Spleen (tissue), 7 donors: Measurements from ENCODE around the gene PRG3.

ENCODE experiments used
- CTCF ChIP-seq, 11 experiments: fragments of 200-600 bp in 7 of 11; fragments of 450-650 bp in 4 of 11; sonication (generic) in 4 of 11; IDR thresholded peaks in 8 of 11; conservative IDR thresholded peaks in 3 of 11; 1 replicate in 7 of 11; 2 replicates in 4 of 11; pipeline versions ENCODE4 v1.4.0 to v1.8.0; 2016 to 2021; ENCODE audit warnings: antibody characterized with exemption in 11 of 11, inconsistent platforms in 4 of 11, mild to moderate bottlenecking in 1 of 11
- POLR2AphosphoS5 ChIP-seq, 3 donors: sonication (generic); formaldehyde crosslinking; IDR thresholded peaks; one replicate each; pipeline ENCODE4 v1.5.1; 2017; ENCODE audit warnings: antibody characterized with exemption in 3 of 3
- donor health status: DM: no; HTN: no; CAD: no; lungs with moderate emphysema.
- donor health status: DM: no; HTN: no; CAD: no.
- donor health status: DM: no; HTN: no; CAD: no.

- TF ChIP-seq CTCF (IDR thresholded peaks at IDR 0.05 in 8 of 11, conservative IDR thresholded peaks at IDR 0.05 in 3 of 11) (no peak), POLR2AphosphoS5 (IDR thresholded peaks at IDR 0.05) (no peak)
Measured at GRCh38 chr11:57358991-57359390, 22.0 kb downstream of the PRG3 start.
